ENCODE results near the gene SCO2. TPM values are rescaled to one million over a fixed set of nuclear protein-coding genes. Genes with fewer than 3 reads are reported as not detected.
A peak's percentile ranks its signal among the peaks of the same experiment; 100 is the strongest.

Gene SCO2
- total and polyA plus RNA-seq, 2 of the 4 experiments (the other 2 are of a cell fraction): 1.3 to 1.9 TPM

DNA sequence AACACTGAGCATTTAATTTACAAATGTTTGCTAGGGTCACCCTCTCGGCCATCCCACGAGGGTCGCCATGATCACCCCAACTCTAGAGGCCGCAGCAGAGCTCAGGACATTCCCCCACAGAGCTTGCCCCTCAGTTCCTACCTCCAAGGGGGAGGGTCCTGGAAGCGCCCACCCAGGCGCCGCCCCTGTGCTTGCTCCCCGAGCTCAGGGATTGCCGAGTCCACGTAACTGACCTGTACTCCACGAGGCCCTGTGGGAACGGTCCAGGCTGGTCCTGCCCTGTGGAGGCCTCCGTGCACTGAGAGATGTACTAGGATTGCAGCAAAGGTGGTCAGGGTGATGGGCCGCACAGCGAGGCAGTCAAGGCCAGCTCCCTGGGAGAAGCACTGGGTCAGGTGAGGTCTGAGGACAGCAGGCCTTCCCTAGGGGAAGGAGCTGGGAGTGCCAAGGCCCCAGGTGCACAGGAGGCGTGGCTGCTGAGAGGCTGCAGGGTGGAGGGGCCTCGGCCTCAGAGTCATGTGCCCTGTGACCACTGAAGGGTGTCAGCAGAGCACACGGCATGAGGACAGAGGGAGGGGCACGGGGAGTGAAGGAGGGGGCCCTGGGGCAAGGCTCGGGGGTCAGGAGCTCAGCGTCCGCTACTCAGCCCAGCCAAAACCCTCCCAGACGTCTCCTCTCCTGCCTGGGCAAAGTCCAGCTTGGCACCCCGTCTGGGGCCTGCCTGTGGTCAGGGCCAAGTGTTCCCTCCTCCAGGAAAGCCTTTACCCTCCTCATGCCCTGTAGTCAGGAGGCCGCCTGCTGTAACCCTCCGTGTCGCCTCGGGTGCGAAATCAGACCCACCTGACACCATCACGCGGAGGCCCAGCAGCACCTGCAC lies 41.2 kb downstream of the SCO2 start:
- no peak overlapping the region for H3K4ac ChIP-seq (ENCODE audit: low read depth, low read length)
- H2BK20ac ChIP-seq (ENCODE audit: low read depth, low read length): no peak overlapping the region
- no peaks in the 10 kb centered on the region; the same call in 1 of the 2 replicates for H3K9me1 ChIP-seq (ENCODE audit: insufficient read depth, low read length)
- TF ChIP-seq BHLHE40 (IDR thresholded peaks at IDR 0.05; ENCODE audit: low read depth, low read length): no peak
- TF ChIP-seq, protein P1, sequence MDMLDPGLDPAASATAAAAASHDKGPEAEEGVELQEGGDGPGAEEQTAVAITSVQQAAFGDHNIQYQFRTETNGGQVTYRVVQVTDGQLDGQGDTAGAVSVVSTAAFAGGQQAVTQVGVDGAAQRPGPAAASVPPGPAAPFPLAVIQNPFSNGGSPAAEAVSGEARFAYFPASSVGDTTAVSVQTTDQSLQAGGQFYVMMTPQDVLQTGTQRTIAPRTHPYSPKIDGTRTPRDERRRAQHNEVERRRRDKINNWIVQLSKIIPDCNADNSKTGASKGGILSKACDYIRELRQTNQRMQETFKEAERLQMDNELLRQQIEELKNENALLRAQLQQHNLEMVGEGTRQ (IDR thresholded peaks at IDR 0.05; ENCODE audit: low read depth, low read length): no peak
- H4K91ac ChIP-seq (ENCODE audit: insufficient read depth, low read depth, low read length): no peak overlapping the region
- H3K4me1 ChIP-seq (ENCODE audit: control insufficient read depth, insufficient read depth, low read length): no peaks in the 10 kb centered on the region
- in situ Hi-C loops (cut with MboI; ENCODE audit: low sequenced_read_pairs): no loop called here
- H3K56ac ChIP-seq (ENCODE audit: extremely low read depth, insufficient read depth, low read length): no peak overlapping the region
- H2BK15ac ChIP-seq (ENCODE audit: low read depth, low read length): no peak overlapping the region
- CTCF ChIA-PET: no interaction called here
- no peak for DNase-seq
- no peak overlapping the region for H3K9ac ChIP-seq (ENCODE audit: low read depth, low read length)
- no peaks in the 10 kb centered on the region for H3K9me3 ChIP-seq (ENCODE audit: control insufficient read depth, insufficient read depth, low read length)
- peak overlapping the region; percentile 5 for H2AFZ ChIP-seq (replicated peaks; ENCODE audit: low read length, poor library complexity)
- no peak overlapping the region for H3K14ac ChIP-seq (replicated peaks; ENCODE audit: low read depth, low read length)
- no peak overlapping the region for H3K4me3 ChIP-seq (ENCODE audit: insufficient read depth, low read depth, low read length)
- H3K79me1 ChIP-seq (ENCODE audit: low read depth in 1 of 2, low read length in 2 of 2): peaks cover 0 to 3% of the 10 kb centered on the region in 2 experiments; a peak in 1 of 4 replicates
- no TSS peak for BruUV-seq (replicated peaks)
- H3K27ac ChIP-seq (ENCODE audit: insufficient read depth, low read length): no peak overlapping the region
- WGBS, 2 experiments (ENCODE audit: extremely low coverage in 2 of 2, insufficient read length in 1 of 2): 69% methylated on average over 5 of the region's 31 CpGs; no CpG with 5 or more reads in 1 of the 2 experiments
- H4K8ac ChIP-seq (ENCODE audit: low read depth in 2 of 2, low read length in 2 of 2): no peak overlapping the region
- no peak overlapping the region for H3K4me2 ChIP-seq (ENCODE audit: low read depth, low read length)
- POLR2A ChIA-PET (ENCODE audit: unreplicated experiment): no interaction called here
- peak overlapping the region; percentile 6 for H2AK9ac ChIP-seq (replicated peaks; ENCODE audit: low read depth, low read length, poor library complexity)
- no peak for ATAC-seq (ENCODE audit: low read depth)
- no peak overlapping the region for H4K5ac ChIP-seq (ENCODE audit: low read depth, low read length)
- peaks cover 4% of the 10 kb centered on the region; the same call in 1 of the 2 replicates for H3K36me3 ChIP-seq (ENCODE audit: control insufficient read depth, insufficient read depth, low read length)
- H3K23ac ChIP-seq (ENCODE audit: low read depth, low read length): no peak overlapping the region
- H4K20me1 ChIP-seq (ENCODE audit: insufficient read depth, low read length): no peaks in the 10 kb centered on the region; the same call in 1 of the 2 replicates
- no peak overlapping the region for H2BK5ac ChIP-seq (ENCODE audit: low read depth, low read length, poor library complexity, severe bottlenecking)
- no peak overlapping the region for H2BK120ac ChIP-seq (ENCODE audit: low read depth, low read length)
- dilution Hi-C loops (cut with HindIII; ENCODE audit: low sequenced_read_pairs, unreplicated experiment): no loop called here
- H2AK5ac ChIP-seq (ENCODE audit: low read depth, low read length): no peak overlapping the region
- H3K18ac ChIP-seq (ENCODE audit: low read depth, low read length): no peak overlapping the region
- peaks cover 17% of the 10 kb centered on the region for H3K27me3 ChIP-seq (ENCODE audit: control insufficient read depth, insufficient read depth, low read length)
- intact Hi-C loops (cut with micrococcal nuclease): no loop called here
